Mesodermal cell (in vitro differentiated cells): ENCODE measurements around the gene GP1BA.

Experiments
- H3K27ac ChIP-seq: 2 replicates; pipeline ENCODE4 v1.7.0; 2013; ENCODE audit warnings: mild to moderate bottlenecking, low read depth, low read length, moderate library complexity; ENCODE audit not compliant: severe bottlenecking
- H3K36me3 ChIP-seq: 2 replicates; pipeline ENCODE4 v1.7.1; 2013; ENCODE audit warnings: mild to moderate bottlenecking, low read length, moderate library complexity; ENCODE audit not compliant: control insufficient read depth, insufficient read depth
- H3K4me1 ChIP-seq: one replicate; pipeline ENCODE4 v1.7.1; 2013; ENCODE audit warnings: mild to moderate bottlenecking, low read length; ENCODE audit not compliant: insufficient read depth, control insufficient read depth, poor library complexity, severe bottlenecking
- H3K4me3 ChIP-seq: 2 replicates; pipeline ENCODE4 v1.7.0; 2013; ENCODE audit warnings: low read length, control low read depth, mild to moderate bottlenecking; ENCODE audit not compliant: insufficient read depth, poor library complexity, severe bottlenecking; ENCODE audit errors: extremely low read depth
- H3K9me3 ChIP-seq: 2 replicates; pipeline ENCODE4 v1.7.1; 2013; ENCODE audit warnings: mild to moderate bottlenecking, low read length, moderate library complexity; ENCODE audit not compliant: control insufficient read depth
- WGBS, 2 experiments: methylation state at CpG; one replicate each; pipeline ENCODE4 v1.1.5; 2013; ENCODE audit warnings: missing lambda C conversion rate in 2 of 2; ENCODE audit not compliant: insufficient coverage in 2 of 2; 5-methylcytosine and 5-hydroxymethylcytosine counted together

GP1BA gene

GRCh38 chr17:4946312-4946976, 14.4 kb downstream of the GP1BA start:
- WGBS, 2 experiments, result 53 to 56% methylated on average over 7 to 10 of the region's 16 CpGs
- no peaks in the 10 kb centered on the region for H3K9me3 ChIP-seq
- peak overlapping the region; percentile 32 for H3K27ac ChIP-seq
- peaks cover 50% of the 10 kb centered on the region for H3K4me1 ChIP-seq
- H3K4me3 ChIP-seq, result peak overlapping the region; percentile 98
- H3K36me3 ChIP-seq, result peaks cover 63% of the 10 kb centered on the region

GRCh38 chr17:4947010-4947410, 14.9 kb downstream of the GP1BA start:
- Histone ChIP-seq H3K9me3 (no peaks in the 10 kb centered on the region), H3K36me3 (peaks cover 59% of the 10 kb centered on the region), H3K27ac (peak overlapping the region; percentile 57), H3K4me1 (peaks cover 50% of the 10 kb centered on the region), H3K4me3 (peak overlapping the region; percentile 98)
- 0 to 5% methylated on average over 2 to 5 of the region's 7 CpGs for WGBS, 2 experiments

- Histone ChIP-seq H3K9me3 (no peaks in the 10 kb centered on the region), H3K36me3 (peaks cover 53% of the 10 kb centered on the region), H3K4me1 (peaks cover 46% of the 10 kb centered on the region), H3K27ac (peak overlapping the region; percentile 97), H3K4me3 (peak overlapping the region; percentile 98)
- WGBS, 2 experiments, result 0% methylated on average over 33 to 39 of the region's 56 CpGs
Measured at GRCh38 chr17:4947411-4948165, 15.5 kb downstream of the GP1BA start.

GRCh38 chr17:4948166-4948930, 16.3 kb downstream of the GP1BA start, which contains the start of gene PFN1:
TSS of gene PFN1 (minus strand) at chr17:4948530. CDS start at chr17:4948394, 136 bp downstream.
- peak within 1 kb of the TSS; percentile 98 for H3K4me3 ChIP-seq
- peaks cover 45% of the 10 kb centered on the region for H3K36me3 ChIP-seq
- H3K9me3 ChIP-seq, result no peaks in the 10 kb centered on the region
- H3K4me1 ChIP-seq, result peaks cover 46% of the 10 kb centered on the region
- 0 to 1% methylated on average over 39 to 42 of the region's 59 CpGs for WGBS, 2 experiments
- H3K27ac ChIP-seq, result peak within 1 kb of the TSS; percentile 97

GRCh38 chr17:4948931-4949320, 16.8 kb downstream of the GP1BA start:
- peak overlapping the region; percentile 97 for H3K27ac ChIP-seq
- H3K9me3 ChIP-seq, result no peaks in the 10 kb centered on the region
- peaks cover 49% of the 10 kb centered on the region for H3K4me1 ChIP-seq
- 0% methylated on average over 19 to 21 of the region's 40 CpGs for WGBS, 2 experiments
- H3K36me3 ChIP-seq, result peaks cover 39% of the 10 kb centered on the region
- H3K4me3 ChIP-seq, result peak overlapping the region; percentile 98

- H3K4me1 ChIP-seq, result peaks cover 44% of the 10 kb centered on the region
- no peaks in the 10 kb centered on the region for H3K9me3 ChIP-seq
- peak overlapping the region; percentile 98 for H3K4me3 ChIP-seq
- H3K27ac ChIP-seq, result peak overlapping the region; percentile 97
- WGBS, 2 experiments, result 0 to 1% methylated on average over 36 to 57 of the region's 75 CpGs
- H3K36me3 ChIP-seq, result peaks cover 34% of the 10 kb centered on the region
Measured at GRCh38 chr17:4949321-4950074, 17.4 kb downstream of the GP1BA start.

GRCh38 chr17:4950075-4950745, 18.1 kb downstream of the GP1BA start:
- H3K9me3 ChIP-seq, result no peaks in the 10 kb centered on the region
- H3K27ac ChIP-seq, result peak overlapping the region; percentile 97
- H3K4me1 ChIP-seq, result peaks cover 37% of the 10 kb centered on the region
- peak overlapping the region; percentile 98 for H3K4me3 ChIP-seq
- H3K36me3 ChIP-seq, result peaks cover 27% of the 10 kb centered on the region
- 1% methylated on average over 29 to 39 of the region's 52 CpGs for WGBS, 2 experiments

- Histone ChIP-seq H3K36me3 (peaks cover 27% of the 10 kb centered on the region), H3K27ac (peak within 1 kb of the TSS; percentile 97), H3K4me1 (peaks cover 32% of the 10 kb centered on the region), H3K9me3 (no peaks in the 10 kb centered on the region), H3K4me3 (peak within 1 kb of the TSS; percentile 98)
- WGBS, 2 experiments, result 23% methylated on average over 5 of the region's 7 CpGs; no CpG with 5 or more reads in 1 of the 2 experiments
Measured at GRCh38 chr17:4950746-4951204, 18.7 kb downstream of the GP1BA start, which contains the start of gene ENO3. TSS of gene ENO3 (plus strand) at chr17:4951119. CDS start at chr17:4951830, 711 bp downstream.

GRCh38 chr17:4951486-4951885, 19.4 kb downstream of the GP1BA start:
- Histone ChIP-seq H3K36me3 (peaks cover 21% of the 10 kb centered on the region), H3K4me3 (peak overlapping the region; percentile 98), H3K27ac (peak overlapping the region; percentile 54), H3K9me3 (no peaks in the 10 kb centered on the region), H3K4me1 (peaks cover 35% of the 10 kb centered on the region)
- WGBS, 2 experiments, result 42 to 54% methylated on average over 2 of the region's 3 CpGs
